GM12872 (cell line): ENCODE data around the gene SPRR1B.

ENCODE experiments used
- CTCF ChIP-seq: IDR thresholded peaks from 3 replicates; pipeline ENCODE4 v1.5.1; 2011; ENCODE audit warnings: low read depth, mild to moderate bottlenecking, low read length, moderate library complexity; ENCODE audit not compliant: insufficient read depth

Gene SPRR1B

GRCh38 chr1:152996633-152997400, 34.2 kb upstream of the SPRR1B start:
- no peak for TF ChIP-seq CTCF

GRCh38 chr1:152997901-152998300, 33.1 kb upstream of the SPRR1B start:
- no peak for TF ChIP-seq CTCF

- no peak for TF ChIP-seq CTCF
These were observed 32.5 kb upstream of the SPRR1B start for GRCh38 chr1:152998476-152998875.

GRCh38 chr1:152999818-153000217, 31.2 kb upstream of the SPRR1B start:
- no peak for TF ChIP-seq CTCF

- no peak for TF ChIP-seq CTCF
These were observed 30.7 kb upstream of the SPRR1B start for GRCh38 chr1:153000294-153000693.

GRCh38 chr1:153001382-153001781, 29.6 kb upstream of the SPRR1B start, which contains the start of gene SPRR3:
TSS of gene SPRR3 (plus strand) at chr1:153001749. CDS start at chr1:153003021, 1,272 bp downstream.
- TF ChIP-seq CTCF: no peak

GRCh38 chr1:153023109-153023508, 7.9 kb upstream of the SPRR1B start:
- TF ChIP-seq CTCF: no peak
